Endodermal cell (in vitro differentiated cells): Measurements from ENCODE around the gene SPATA46. TPM values are rescaled to one million over a fixed set of nuclear protein-coding genes. Genes with fewer than 3 reads are reported as not detected.

Experiments used
- DNase-seq: peaks from one replicate; pipeline ENCODE4 v3.0.0-alpha.2; 2017
- H3K27ac ChIP-seq: 2 replicates; pipeline ENCODE4 v1.5.1; 2013; ENCODE audit warnings: mild to moderate bottlenecking, low read depth, low read length, moderate library complexity
- H3K27me3 ChIP-seq: 2 replicates; pipeline ENCODE4 v1.6.1; 2013; ENCODE audit warnings: mild to moderate bottlenecking, low read length, moderate library complexity; ENCODE audit not compliant: insufficient read depth, control insufficient read depth, poor library complexity, severe bottlenecking
- H3K36me3 ChIP-seq: 2 replicates; pipeline ENCODE4 v1.7.0; 2013; ENCODE audit warnings: mild to moderate bottlenecking, low read length, moderate library complexity; ENCODE audit not compliant: control insufficient read depth, insufficient read depth
- H3K4me1 ChIP-seq: one replicate; pipeline ENCODE4 v1.7.0; 2013; ENCODE audit warnings: low read length; ENCODE audit not compliant: control insufficient read depth, insufficient read depth
- H3K4me3 ChIP-seq: 2 replicates; pipeline ENCODE4 v1.5.1; 2013; ENCODE audit warnings: mild to moderate bottlenecking, low read length, moderate library complexity
- H3K9ac ChIP-seq: 2 replicates; pipeline ENCODE4 v1.6.1; 2013; ENCODE audit warnings: mild to moderate bottlenecking, low read length, moderate library complexity; ENCODE audit not compliant: poor library complexity, severe bottlenecking; ENCODE audit errors: extremely low read depth
- H3K9me3 ChIP-seq: 2 replicates; pipeline ENCODE4 v1.6.1; 2013; ENCODE audit warnings: mild to moderate bottlenecking, low read length, moderate library complexity; ENCODE audit not compliant: control insufficient read depth
- H3K27ac Mint-ChIP-seq: 2 replicates; pipeline ENCODE4 v1.8.0; 2020; ENCODE audit warnings: mixed read lengths
- H3K27me3 Mint-ChIP-seq: 2 replicates; pipeline ENCODE4 v1.8.0; 2021; ENCODE audit warnings: mild to moderate bottlenecking, mixed read lengths; ENCODE audit not compliant: insufficient read depth
- H3K36me3 Mint-ChIP-seq: 2 replicates; pipeline ENCODE4 v1.8.0; 2020; ENCODE audit warnings: low read depth, mixed read lengths
- H3K4me1 Mint-ChIP-seq: 2 replicates; pipeline ENCODE4 v1.8.0; 2020; ENCODE audit warnings: mixed read lengths
- H3K4me3 Mint-ChIP-seq: 2 replicates; pipeline ENCODE4 v1.8.0; 2020; ENCODE audit warnings: mild to moderate bottlenecking, moderate library complexity, mixed read lengths
- H3K9me3 Mint-ChIP-seq: 2 replicates; pipeline ENCODE4 v1.8.0; 2020; ENCODE audit warnings: mild to moderate bottlenecking, mixed read lengths
- WGBS, 2 experiments: methylation state at CpG; one replicate each; pipeline versions ENCODE4 v1.1.5 to v1.1.7; 2013; ENCODE audit warnings: missing lambda C conversion rate in 2 of 2, mixed read lengths in 1 of 2; ENCODE audit not compliant: insufficient coverage in 1 of 2, insufficient read length in 1 of 2; 5-methylcytosine and 5-hydroxymethylcytosine counted together
- total RNA-seq, 2 donors: library from RNA; stranded (reverse); fragmentation: NEBNext Ultra II Directional in 1 of 2; extraction: Animal tissue kit (Norgen Biotek cat#: 25700) in 1 of 2; gene quantifications; 2 replicates in 1 of 2; 3 replicates in 1 of 2; pipeline ENCODE4 v1.2.1, GENCODE V29; 2021
- TF ChIP-seq, protein P1 (sequence below): fragments of 200-600 bp; sonication (generic); conservative IDR thresholded peaks from 2 replicates; pipeline ENCODE4 v1.5.0; 2021; ENCODE audit warnings: antibody characterized with exemption, mild to moderate bottlenecking

The SPATA46 gene
- total RNA-seq, 2 donors from 2014 or later: not detected

GRCh38 chr1:162351246-162351842, 25.3 kb downstream of the SPATA46 start:
- TF ChIP-seq, protein P1, sequence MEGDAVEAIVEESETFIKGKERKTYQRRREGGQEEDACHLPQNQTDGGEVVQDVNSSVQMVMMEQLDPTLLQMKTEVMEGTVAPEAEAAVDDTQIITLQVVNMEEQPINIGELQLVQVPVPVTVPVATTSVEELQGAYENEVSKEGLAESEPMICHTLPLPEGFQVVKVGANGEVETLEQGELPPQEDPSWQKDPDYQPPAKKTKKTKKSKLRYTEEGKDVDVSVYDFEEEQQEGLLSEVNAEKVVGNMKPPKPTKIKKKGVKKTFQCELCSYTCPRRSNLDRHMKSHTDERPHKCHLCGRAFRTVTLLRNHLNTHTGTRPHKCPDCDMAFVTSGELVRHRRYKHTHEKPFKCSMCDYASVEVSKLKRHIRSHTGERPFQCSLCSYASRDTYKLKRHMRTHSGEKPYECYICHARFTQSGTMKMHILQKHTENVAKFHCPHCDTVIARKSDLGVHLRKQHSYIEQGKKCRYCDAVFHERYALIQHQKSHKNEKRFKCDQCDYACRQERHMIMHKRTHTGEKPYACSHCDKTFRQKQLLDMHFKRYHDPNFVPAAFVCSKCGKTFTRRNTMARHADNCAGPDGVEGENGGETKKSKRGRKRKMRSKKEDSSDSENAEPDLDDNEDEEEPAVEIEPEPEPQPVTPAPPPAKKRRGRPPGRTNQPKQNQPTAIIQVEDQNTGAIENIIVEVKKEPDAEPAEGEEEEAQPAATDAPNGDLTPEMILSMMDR: no peak
- no peaks in the 10 kb centered on the region for H3K27me3 Mint-ChIP-seq
- Histone ChIP-seq H3K27ac (no peak overlapping the region), H3K36me3 (no peaks in the 10 kb centered on the region), H3K4me3 (no peak overlapping the region), H3K9ac (no peak overlapping the region), H3K9me3 (no peaks in the 10 kb centered on the region), H3K4me1 (peaks cover 9% of the 10 kb centered on the region), H3K27me3 (no peaks in the 10 kb centered on the region)
- no peak overlapping the region for H3K4me3 Mint-ChIP-seq
- no peaks in the 10 kb centered on the region for H3K9me3 Mint-ChIP-seq
- WGBS, 2 experiments: 83 to 97% methylated on average over 6 of the region's 6 CpGs
- no peak overlapping the region for H3K27ac Mint-ChIP-seq
- no peaks in the 10 kb centered on the region for H3K36me3 Mint-ChIP-seq
- H3K4me1 Mint-ChIP-seq: peaks cover 40% of the 10 kb centered on the region
- DNase-seq: no peak

DNA sequence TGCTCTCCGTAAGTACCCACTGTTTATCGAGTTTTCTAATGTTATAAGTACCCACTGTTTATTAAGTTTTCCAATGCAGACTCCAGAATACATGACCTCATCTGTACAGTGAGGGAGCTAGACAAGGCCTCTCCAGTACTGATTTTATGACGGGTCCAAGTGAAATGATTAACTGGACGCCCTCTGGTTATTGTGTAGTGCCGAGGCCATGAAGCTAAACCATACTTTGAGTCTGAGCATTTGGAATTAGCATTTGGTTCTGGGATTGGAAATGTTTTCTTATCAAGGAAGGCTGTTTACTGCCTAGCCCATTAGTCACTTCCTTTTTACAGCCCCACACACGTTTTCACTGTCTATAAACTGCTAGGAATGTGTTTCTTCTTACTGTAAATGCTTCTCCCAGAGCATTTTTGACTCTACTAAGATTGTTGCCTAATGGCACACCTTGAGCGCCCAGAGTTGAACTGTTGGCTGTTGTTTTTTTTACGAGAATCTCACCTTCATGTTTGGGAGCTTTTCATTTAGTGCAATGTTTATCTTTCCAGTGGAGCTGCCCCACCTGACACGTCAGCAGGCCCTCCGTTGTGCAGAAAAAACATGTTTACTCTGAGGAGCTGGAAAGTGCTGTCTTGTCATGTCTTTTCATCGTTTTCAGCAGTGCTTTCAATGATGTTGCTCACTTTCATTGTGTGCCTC, 26.9 kb downstream of the SPATA46 start:
- TF ChIP-seq, protein P1: no peak
- DNase-seq: no peak
- no peaks in the 10 kb centered on the region for H3K36me3 ChIP-seq
- H3K27ac ChIP-seq: no peak overlapping the region
- no peak overlapping the region for H3K9ac ChIP-seq
- Mint-ChIP-seq H3K27me3 (no peaks in the 10 kb centered on the region), H3K27ac (no peak overlapping the region), H3K4me1 (peaks cover 40% of the 10 kb centered on the region), H3K4me3 (no peak overlapping the region), H3K36me3 (no peaks in the 10 kb centered on the region), H3K9me3 (no peaks in the 10 kb centered on the region)
- no peaks in the 10 kb centered on the region for H3K27me3 ChIP-seq
- no peak overlapping the region for H3K4me3 ChIP-seq
- H3K4me1 ChIP-seq: peaks cover 9% of the 10 kb centered on the region
- WGBS, 2 experiments: 81 to 85% methylated on average over 11 of the region's 11 CpGs
- no peaks in the 10 kb centered on the region for H3K9me3 ChIP-seq

- Histone ChIP-seq H3K9me3 (no peaks in the 10 kb centered on the region), H3K36me3 (no peaks in the 10 kb centered on the region), H3K9ac (no peak overlapping the region), H3K27ac (no peak overlapping the region), H3K4me1 (peaks cover 6% of the 10 kb centered on the region), H3K4me3 (no peak overlapping the region), H3K27me3 (no peaks in the 10 kb centered on the region)
- H3K9me3 Mint-ChIP-seq: peaks cover 1% of the 10 kb centered on the region
- 60% methylated on average over 3 of the region's 3 CpGs; no CpG with 5 or more reads in 1 of the 2 experiments for WGBS, 2 experiments
- H3K27ac Mint-ChIP-seq: no peak overlapping the region
- H3K27me3 Mint-ChIP-seq: no peaks in the 10 kb centered on the region
- TF ChIP-seq, protein P1: no peak
- no peak for DNase-seq
- peaks cover 25% of the 10 kb centered on the region for H3K4me1 Mint-ChIP-seq
- no peak overlapping the region for H3K4me3 Mint-ChIP-seq
- H3K36me3 Mint-ChIP-seq: no peaks in the 10 kb centered on the region
These were observed 29.4 kb downstream of the SPATA46 start for GRCh38 chr1:162347281-162347680.
